ENCODE measurements around the gene TOR4A. TPM values are rescaled to one million over a fixed set of nuclear protein-coding genes. Genes with fewer than 3 reads are reported as not detected.

TOR4A gene
- total RNA-seq, 2 experiments from 2014 or later = 0.67 to 0.80 TPM

- Histone ChIP-seq H3K9me3 (ENCODE audit: control insufficient read depth in 1 of 2, insufficient read depth in 1 of 2, low read length in 2 of 2) (no peaks in the 10 kb centered on the region), H3K27ac (ENCODE audit: low read depth in 1 of 2, low read length in 2 of 2) (no peak overlapping the region), H3K4me3 (ENCODE audit: low read length) (no peak overlapping the region), H3K36me3 (ENCODE audit: insufficient read depth, low read length) (peaks cover 15% of the 10 kb centered on the region), H3K4me1 (ENCODE audit: insufficient read depth, low read length) (peaks cover 13% of the 10 kb centered on the region), H3K27me3 (ENCODE audit: control insufficient read depth in 1 of 2, insufficient read depth in 2 of 2, low read length in 2 of 2) (no peaks in the 10 kb centered on the region)
- ChIA-PET POLR2A (no interaction called here), CTCF (no interaction called here)
- Mint-ChIP-seq H3K36me3 (ENCODE audit: low read depth) (peaks cover 14% of the 10 kb centered on the region), H3K9me3 (no peaks in the 10 kb centered on the region), H3K4me3 (peak overlapping the region; percentile 15), H3K27me3 (no peaks in the 10 kb centered on the region), H3K4me1 (ENCODE audit: low read depth) (peaks cover 5% of the 10 kb centered on the region), H3K27ac (no peak overlapping the region)
- DNase-seq (peak in 1 of 14 experiments; percentile 4), ATAC-seq (ENCODE audit: poor library complexity) (no peak)
- intact Hi-C loops (cut with DNase I, micrococcal nuclease) = no loop called here
- no peak for TF ChIP-seq CTCF (IDR thresholded peaks at IDR 0.05)
These were observed 30.2 kb upstream of the TOR4A start for GRCh38 chr9:137247135-137247915.

GRCh38 chr9:137247916-137248175 lies 29.7 kb upstream of the TOR4A start:
- Mint-ChIP-seq H3K4me1 (ENCODE audit: low read depth) (no peaks in the 10 kb centered on the region), H3K27ac (no peak overlapping the region), H3K27me3 (no peaks in the 10 kb centered on the region), H3K36me3 (ENCODE audit: low read depth) (peaks cover 9% of the 10 kb centered on the region), H3K4me3 (no peak overlapping the region), H3K9me3 (no peaks in the 10 kb centered on the region)
- Histone ChIP-seq H3K27me3 (ENCODE audit: control insufficient read depth in 1 of 2, insufficient read depth in 2 of 2, low read length in 2 of 2) (no peaks in the 10 kb centered on the region), H3K27ac (ENCODE audit: low read depth in 1 of 2, low read length in 2 of 2) (no peak overlapping the region), H3K4me1 (ENCODE audit: insufficient read depth, low read length) (peaks cover 7% of the 10 kb centered on the region), H3K9me3 (ENCODE audit: control insufficient read depth in 1 of 2, insufficient read depth in 1 of 2, low read length in 2 of 2) (no peaks in the 10 kb centered on the region), H3K4me3 (ENCODE audit: low read length) (no peak overlapping the region), H3K36me3 (ENCODE audit: insufficient read depth, low read length) (peaks cover 10% of the 10 kb centered on the region)
- ChIA-PET POLR2A (no interaction called here), CTCF (no interaction called here)
- ATAC-seq (ENCODE audit: poor library complexity) = no peak
- TF ChIP-seq CTCF (IDR thresholded peaks at IDR 0.05) = no peak
- no peak for DNase-seq
- intact Hi-C loops (cut with DNase I, micrococcal nuclease) = no loop called here

- Mint-ChIP-seq H3K4me1 (ENCODE audit: low read depth) (peaks cover 4% of the 10 kb centered on the region), H3K27me3 (no peaks in the 10 kb centered on the region), H3K27ac (no peak overlapping the region), H3K9me3 (no peaks in the 10 kb centered on the region), H3K4me3 (no peak overlapping the region), H3K36me3 (ENCODE audit: low read depth) (no peaks in the 10 kb centered on the region)
- Histone ChIP-seq H3K9me3 (ENCODE audit: control insufficient read depth in 1 of 2, insufficient read depth in 1 of 2, low read length in 2 of 2) (no peaks in the 10 kb centered on the region), H3K27ac (ENCODE audit: low read depth in 1 of 2, low read length in 2 of 2) (no peak overlapping the region), H3K4me1 (ENCODE audit: insufficient read depth, low read length) (peaks cover 10% of the 10 kb centered on the region), H3K27me3 (ENCODE audit: control insufficient read depth in 1 of 2, insufficient read depth in 2 of 2, low read length in 2 of 2) (no peaks in the 10 kb centered on the region), H3K36me3 (ENCODE audit: insufficient read depth, low read length) (no peaks in the 10 kb centered on the region), H3K4me3 (ENCODE audit: low read length) (no peak overlapping the region)
- intact Hi-C loops (cut with DNase I, micrococcal nuclease) = no loop called here
- ATAC-seq (ENCODE audit: poor library complexity) (no peak), DNase-seq (peak in 2 of 14 experiments; percentile 4 to 23)
- POLR2A ChIA-PET = interaction anchor here (0.8 kb wide), 1 partner anchor 10 kb away, joined by 3 read pairs; the partner anchor contains the start of gene TUBB4B
- CTCF ChIA-PET = interaction anchor here (1.0 kb wide), 1 partner anchor 14 kb away, joined by 3 read pairs; no protein-coding TSS in a partner anchor
- TF ChIP-seq CTCF (IDR thresholded peaks at IDR 0.05) = no peak
These were observed 27.0 kb upstream of the TOR4A start for GRCh38 chr9:137250329-137251193.

All from CD4-positive, alpha-beta T cell (primary cell).